Stimulated activated CD4-positive, alpha-beta T cell treated with anti-CD3 and anti-CD28 coated beads, TNF-alpha, amount 100 ng/mL, for 24 hours (primary cell): Measurements from ENCODE around the gene PPP1R1B.
"Not testable (repeated sequence)": the region's sequence is repeated elsewhere in the genome, so short reads cannot be mapped to it uniquely, and the experiment has no call there.

Experiments
- DNase-seq, 3 experiments: peaks; one replicate each; pipeline ENCODE4 v3.0.0-alpha.2; 2020; ENCODE audit warnings: low read depth in 3 of 3

PPP1R1B gene

DNA sequence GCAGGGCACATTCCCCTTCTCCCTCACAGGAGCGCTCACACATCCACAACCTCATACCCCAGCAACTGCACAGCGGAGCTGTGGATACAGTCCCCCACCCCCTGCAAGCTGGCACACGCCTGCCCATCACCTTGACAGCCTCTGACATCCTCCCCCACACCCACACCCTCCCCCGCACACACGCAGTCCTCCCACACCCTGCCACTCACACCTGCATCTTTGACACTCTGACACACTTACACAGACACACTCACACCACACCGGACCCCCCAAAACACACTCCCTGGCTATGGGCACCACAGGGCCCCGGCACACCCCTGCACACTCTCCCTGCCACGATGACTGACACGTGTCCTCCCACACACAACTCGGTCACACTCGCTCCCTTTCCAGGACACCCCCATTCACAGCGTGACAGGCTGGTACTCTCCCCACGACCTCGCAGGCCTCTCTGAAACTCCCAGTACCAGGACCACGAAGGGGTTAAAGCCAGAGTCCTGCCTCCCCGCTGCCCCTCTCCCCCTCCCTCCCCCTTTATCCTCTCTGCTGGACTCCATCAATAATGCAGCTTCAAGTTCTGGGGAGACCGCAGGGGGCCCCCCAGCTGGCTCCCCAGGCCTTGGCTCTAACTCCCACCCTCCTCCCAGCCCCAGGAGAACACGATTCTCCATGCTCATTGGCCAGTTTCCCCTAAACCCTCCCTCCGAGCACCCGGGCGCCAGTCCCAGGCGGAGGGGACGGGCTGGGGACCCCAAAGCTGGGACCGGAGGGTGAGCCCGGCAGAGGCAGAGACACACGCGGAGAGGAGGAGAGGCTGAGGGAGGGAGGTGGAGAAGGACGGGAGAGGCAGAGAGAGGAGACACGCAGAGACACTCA is at the start of gene PPP1R1B:
Gene PPP1R1B, plus strand, starts transcription at position 782 of the 876 bp plus-strand sequence. CDS start 441 bp downstream, outside the sequence.
- no peak for DNase-seq

DNA sequence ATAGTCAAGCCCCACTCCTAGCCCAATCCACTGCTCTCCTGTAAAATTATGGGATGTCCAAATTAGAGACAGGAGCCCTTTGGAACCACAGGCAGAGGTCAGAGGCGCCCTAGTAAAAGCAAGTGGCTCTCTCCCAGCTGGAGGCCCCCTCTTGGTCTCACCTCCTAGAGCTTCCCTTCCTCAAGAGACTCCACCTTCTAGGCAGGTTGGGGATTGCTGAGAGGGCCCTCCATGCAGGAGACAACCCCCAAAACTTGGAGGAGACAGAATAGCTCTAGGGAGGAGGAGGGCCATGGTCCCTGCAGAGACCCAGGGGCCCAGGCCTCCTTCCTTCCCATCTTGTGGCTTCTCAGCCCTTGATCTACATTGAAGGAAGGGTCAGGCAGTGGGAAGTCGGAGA is 48.5 kb upstream of the PPP1R1B start:
- no peak for DNase-seq

DNA sequence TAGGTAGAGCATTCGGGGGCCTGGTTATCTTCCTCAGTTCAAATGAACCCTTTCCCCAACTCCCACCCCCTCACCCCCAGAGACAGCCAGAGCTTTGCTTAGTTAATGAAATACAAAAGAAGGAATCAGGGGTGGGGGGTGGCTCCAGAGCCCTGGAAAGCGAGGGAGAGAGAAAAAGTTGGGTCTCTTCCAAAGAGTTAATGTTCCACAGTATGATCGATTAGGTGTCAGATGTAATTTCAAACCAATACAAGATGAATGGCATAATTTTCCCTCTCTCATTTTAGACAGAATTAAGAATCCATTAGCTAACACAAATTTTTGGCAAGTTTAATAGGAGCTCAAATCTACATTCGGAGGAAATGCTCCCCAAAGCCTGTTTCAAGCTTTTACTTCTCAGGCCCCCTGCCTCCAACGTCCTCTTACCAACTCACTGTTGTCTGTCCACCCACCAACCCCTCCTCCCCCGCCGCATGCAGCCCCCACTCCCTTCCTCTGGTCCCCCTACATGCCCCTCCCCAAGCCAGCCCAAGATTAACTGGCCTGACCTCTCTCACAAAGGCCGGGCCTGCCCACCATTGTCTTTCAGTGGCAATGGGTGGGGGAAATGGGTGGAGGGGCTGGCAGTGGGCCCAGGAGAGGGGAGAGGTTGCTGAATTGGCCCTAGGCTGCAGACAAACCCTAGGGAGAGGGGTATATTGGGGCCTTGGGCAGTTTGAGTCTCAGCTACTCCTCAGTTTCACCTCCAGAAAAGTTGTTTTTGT is 47.3 kb upstream of the PPP1R1B start:
- no peak for DNase-seq

DNA sequence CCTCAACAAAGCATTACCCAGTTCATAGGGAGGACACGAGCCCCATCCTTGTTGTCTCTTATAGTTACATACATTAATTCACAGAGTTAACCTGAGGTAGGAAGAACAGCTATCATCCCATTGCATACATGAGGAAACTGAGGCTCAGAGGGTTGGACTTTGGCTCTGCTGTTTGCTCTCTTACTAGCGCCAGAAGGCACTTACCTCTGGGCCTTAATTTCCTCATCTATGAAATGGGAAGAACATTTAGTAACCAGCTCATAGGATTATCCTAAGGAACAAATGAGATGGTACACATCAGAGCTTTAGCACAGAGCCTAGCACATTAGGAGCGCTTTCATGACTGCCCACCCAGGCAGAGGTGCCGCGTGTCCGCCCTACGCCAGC is 46.7 kb upstream of the PPP1R1B start:
- no peak for DNase-seq

DNA sequence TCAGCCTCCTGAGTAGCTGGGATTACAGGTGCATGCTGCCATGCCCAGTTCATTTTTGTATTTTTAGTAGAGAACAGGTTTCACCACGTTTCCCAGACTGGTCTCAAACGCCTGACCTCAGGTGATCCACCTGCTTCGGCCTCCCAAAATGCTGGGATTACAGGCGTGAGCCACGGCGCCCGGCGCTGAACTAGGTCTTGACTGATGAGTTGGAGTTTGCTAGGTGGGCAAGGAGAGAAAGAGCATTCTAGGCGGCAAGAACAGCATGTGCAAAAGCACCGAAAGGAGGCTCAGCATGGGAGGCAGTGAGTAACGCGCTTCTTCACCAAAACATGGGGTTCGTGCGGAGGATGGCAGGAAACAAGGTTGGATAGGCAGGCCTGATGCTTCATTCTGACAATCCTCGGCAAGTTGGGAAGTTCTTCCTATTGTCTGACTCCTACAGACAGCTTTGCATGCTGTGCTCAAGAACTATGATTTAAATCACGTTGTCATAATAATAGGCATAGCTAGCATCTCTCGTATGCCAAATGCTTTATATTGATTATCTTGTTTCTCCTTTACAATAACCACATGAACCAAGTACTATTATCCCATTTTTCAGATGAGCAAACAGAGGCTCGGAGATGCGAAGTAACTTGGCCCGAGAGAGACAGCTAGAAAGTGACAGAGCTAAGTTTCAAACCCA is 45.5 kb upstream of the PPP1R1B start:
- no peak for DNase-seq

DNA sequence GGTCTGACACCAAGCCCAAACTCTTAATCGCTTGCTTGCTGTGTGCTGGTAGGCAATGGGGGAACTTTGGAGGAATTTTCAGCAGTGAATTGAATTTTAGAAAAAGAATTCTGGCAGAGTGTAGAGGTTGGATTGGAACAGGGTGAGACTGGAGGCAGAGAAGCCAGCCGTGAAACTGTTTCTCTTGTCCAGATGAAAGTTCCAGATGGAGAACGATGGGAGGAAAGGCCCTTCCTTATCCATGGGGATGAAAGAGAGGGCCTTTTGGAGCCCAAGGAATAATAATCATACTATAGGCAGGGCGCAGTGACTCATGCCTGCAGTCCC is 45.0 kb upstream of the PPP1R1B start:
- DNase-seq: no peak

DNA sequence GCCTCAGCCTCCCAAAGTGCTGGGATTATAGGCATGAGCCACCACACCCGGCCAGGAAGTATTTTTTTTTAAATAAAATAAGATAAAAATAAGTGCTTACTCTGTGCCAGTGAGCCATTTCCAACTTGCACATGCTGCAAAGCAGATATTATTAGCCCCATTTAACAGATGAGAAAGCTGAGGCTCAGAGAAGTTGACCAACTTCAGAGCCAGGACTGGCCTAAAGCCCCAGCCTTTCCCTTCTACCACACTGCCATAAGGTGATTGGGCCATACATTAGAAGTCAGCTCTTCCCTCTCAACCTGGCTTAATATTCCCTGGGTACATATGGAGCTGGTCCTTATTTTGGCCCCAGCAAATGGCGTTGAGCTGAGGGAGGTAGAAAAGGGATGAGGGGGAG is 44.1 kb upstream of the PPP1R1B start:
- no peak for DNase-seq

DNA sequence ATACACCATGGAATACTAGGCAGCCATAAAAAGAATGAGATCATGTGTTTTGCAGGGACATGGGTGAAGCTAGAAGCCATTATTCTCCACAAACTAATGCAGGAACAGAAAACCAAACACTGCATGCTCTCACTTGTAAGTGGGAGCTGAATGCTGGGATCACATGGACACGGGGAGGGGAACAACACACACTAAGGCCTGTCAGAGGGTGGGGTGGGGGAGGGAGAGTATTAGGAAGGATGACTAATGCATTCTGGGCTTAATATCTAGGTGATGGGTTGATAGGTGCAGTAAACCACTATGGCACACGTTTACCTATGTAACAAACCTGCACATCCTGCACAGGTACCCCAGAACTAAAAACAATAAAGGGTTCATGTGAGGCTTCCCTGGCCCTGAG is 36.6 kb upstream of the PPP1R1B start:
- not testable (repeated sequence) for DNase-seq

DNA sequence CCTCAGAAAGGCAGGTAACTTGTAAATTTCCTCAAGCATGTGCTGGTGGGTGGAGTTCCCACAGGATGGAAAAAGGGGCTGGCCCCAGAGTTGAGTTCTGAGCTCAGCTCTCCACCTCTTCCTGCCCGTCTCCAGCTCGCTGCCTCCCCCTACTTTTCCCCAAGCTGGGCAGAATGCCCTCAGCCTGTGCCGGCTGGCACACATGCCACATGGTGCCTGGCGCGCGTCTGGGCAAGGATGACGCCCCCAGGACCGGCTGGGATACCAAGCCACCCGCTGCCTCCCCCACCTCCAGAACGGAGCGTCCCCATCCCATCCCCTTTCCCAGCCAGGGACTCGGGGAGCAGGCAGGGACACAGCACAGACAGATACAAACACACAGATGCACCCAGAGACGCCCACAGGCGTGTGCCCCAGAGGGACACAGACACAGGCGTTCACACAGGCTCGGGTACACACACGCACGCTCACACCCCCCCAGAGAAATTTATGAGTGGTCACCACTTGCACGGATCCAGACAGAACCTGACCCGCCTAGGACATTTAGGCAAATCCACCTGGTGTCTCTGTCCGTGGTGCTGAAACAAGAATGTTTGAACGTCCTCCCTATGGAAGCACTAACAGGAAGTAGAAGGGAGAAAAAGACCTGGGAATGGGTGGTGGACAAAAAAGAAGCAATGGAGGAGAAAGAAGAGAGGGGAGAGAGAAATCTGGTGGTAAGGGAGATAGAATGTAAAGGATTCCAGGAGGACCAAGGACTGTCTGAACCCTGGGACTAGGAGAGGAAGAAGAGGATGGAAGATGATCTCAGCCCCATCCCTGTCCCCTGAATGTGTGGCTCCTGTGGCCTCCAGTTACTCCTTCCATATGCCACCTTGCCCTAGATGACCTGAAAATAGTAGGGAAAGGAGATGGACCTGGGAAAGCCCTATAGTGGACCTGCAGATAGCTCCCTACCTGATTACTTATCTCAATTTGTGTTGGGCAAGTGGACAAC is 34.5 kb upstream of the PPP1R1B start:
- DNase-seq: no peak

DNA sequence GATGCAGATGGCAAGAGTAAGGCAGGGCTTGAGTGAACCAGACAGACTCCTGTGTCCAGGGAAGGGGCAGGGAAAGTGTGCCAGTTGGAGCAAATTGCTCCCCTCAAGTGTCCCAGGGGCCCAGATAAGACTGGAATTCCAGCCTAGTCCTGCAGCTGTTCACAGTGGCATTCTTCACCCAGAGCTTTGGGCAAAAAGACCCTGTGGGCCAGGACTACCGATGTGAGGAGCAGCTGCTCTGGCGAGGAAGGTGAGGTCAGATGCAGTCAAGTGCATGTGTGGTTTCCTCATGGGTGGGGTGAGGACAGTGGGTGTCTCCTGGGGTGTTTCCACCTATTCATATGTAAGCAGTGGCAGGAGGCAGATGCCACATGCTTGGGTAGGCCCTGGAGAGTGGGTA is 33.4 kb upstream of the PPP1R1B start:
- DNase-seq: no peak

DNA sequence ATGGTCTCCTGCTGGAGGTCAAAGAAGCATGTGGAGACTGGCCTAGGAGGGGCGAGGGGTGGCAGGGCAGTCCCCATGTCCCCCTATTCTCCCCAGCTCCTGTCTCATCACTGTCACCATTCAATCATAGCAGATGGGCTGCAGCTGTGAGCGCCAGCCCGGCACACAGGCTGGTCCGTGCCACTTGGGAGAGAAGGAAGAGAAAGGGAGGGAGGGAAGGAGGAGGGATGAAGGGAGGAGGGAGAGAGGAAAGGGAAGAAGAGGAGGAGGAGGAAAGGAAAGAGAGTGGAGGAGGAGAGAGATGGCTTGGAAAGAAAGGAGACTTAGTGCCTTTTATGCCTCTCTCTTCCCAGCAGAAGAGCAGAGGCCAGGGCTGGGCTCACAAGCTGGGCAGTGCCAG is 31.5 kb upstream of the PPP1R1B start:
- no peak for DNase-seq

DNA sequence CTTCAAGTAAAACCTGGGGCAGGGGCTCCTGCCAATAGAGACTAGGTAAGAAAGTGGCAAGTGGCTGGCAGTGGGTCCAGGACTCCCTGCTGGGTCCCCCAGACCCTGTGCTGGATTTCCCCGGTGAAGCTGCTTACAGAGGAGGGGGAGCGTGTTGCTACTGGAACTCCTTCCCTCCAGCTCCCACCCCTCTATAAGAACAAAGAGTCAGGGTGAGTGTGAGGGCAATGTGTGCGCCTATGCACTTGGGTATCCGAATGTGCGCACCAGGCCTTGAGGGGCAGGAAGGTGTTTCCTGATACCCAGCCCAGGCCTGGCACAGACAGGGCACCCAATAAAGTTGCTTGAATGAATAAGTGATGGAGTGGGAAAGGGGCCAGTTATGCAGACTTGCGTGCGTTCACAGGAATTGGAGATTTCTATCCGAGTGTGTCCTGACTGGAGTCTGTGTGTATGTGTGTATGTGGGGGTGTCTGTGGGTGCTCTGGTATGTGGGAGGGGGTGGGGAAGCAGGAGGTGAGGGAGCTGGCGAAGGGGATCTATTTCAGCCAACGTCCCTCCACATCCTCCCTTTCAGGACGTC is 30.7 kb upstream of the PPP1R1B start:
- no peak for DNase-seq

DNA sequence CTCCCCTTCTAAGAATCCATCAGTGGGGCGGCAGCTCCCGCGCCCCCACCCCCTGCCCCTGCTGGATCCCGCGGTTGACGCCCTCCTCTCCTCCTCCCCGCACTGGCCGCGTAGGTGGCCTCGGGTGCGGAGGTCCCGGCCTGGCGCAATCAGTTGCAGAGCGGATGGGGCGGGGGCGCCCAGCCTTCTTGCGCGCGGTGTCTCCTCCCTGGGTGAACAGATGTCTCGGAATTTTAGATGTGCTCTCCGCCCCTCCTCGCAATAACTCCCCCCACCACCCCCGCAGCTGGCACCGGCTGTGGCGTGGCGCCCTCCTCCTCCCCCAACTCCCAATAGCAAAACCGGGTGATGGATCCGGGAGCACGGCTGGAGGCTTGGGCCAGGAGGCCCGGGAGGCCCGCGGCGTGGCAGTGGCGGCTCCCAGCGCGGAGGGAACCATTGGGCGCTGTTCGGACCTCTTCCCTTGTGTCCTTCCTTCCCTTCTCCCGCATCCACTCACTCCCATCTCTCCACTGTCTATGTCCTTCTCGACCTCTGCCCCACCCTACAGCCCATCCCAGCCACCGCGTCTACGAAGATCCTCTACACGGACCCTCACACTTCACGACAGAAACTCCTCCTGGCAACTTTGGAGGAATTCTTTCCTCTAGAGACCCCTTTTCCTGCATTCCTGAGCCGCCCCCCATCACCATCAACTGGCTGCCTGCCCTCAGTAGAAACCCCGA is 30.0 kb upstream of the PPP1R1B start:
- DNase-seq: no peak

DNA sequence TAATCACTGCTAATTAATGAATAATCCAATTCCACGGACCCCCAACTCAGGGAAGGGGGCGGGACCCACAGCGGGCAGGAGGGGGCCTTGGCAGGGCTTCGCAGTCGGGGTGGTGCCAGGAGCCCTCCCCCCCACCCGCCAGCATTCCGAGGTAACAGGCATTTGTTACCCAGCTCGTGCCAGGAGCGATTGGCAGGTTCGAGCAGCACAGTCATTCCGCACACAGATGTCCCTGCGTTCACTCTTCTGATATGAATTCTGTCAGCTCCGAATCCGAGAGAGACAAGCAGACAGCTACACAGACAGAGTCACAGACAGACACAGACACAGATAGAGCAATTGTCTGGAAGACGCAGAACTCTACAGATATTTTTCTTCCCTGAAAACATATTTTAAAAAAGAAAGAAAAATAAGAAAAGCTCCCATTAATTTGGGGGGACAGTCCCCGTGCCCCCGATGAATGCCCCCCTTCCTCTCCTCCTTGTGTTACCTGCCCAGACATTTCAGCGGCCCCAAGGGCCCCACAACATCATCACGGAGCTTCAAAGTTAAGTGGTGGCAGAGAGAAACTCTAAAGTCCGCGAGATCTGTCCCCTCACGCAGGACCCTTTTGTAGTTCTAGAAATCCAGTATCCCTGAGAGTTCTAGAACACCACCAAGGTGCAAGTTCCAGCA is 29.2 kb upstream of the PPP1R1B start:
- DNase-seq: no peak

DNA sequence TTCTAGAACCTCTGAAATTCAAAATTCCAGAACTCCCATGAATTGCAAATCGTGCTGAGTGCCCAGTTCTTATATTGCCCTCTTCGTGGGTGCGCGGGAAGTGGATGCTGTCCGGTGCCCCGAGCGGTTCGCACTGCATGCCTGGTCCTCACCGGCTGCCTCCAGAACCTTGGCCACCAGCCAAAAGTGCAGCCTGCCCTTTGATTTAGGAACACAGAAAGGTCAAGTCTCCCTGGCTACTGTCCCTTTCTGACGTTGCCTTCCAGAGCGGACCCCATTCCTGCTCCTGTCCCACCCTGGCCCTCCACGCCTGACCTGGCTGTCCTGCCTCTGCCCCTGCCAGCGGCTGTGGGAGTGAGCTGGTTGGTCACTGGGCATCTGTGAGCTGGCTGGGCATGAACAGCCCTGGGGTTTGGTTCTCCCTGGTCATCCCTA is 28.7 kb upstream of the PPP1R1B start:
- DNase-seq: no peak

DNA sequence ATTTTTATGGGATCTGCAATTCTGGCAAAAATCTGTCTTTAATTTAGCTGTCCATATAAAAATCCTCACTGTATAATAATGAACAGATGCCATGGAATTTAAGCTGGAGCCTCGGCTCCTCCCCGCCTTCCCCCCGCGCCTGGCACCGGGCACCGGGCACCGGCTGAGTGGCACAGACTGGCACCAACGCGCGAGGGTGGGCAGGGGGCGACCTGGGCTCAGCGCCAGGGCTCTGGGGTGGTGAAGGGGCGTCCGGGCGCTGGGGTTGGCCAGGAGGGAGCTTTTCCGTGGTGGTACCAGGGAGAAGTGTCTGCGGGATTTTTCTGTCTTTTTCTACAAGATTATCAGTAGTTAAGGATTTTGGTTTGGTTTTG is 28.1 kb upstream of the PPP1R1B start:
- no peak for DNase-seq

DNA sequence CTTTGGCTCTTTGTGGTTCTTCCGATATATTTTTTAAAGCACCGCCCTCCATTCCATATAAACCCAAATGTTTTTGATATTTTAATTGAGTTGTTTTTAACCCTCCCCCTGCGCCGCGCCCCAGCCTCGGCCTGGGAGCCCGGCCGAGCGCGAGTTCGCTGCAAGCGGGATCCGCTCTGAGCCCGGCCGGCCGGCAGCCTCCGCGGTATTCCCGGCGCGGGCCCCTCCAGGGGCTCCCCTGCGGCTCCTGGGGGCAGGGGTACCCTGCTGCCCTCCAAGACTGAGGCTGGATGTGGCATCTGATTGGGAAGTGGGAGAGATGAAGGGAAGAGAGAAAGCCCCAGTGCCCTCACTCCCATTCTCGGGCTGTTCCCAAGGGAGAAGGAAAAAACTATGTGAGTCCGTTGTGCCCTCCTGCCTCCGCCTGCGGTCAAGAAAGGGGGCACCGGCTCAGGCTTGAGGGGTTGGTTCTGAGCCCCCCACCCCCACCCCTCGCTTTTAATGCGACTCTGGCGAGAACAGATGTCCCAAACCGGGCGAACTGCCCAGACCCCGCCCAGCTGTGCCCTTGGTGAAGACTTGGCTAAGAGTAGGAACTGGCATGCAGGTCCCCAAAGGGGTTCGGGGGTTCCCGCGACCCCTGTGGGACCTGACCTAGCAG is 27.6 kb upstream of the PPP1R1B start:
- no peak for DNase-seq

DNA sequence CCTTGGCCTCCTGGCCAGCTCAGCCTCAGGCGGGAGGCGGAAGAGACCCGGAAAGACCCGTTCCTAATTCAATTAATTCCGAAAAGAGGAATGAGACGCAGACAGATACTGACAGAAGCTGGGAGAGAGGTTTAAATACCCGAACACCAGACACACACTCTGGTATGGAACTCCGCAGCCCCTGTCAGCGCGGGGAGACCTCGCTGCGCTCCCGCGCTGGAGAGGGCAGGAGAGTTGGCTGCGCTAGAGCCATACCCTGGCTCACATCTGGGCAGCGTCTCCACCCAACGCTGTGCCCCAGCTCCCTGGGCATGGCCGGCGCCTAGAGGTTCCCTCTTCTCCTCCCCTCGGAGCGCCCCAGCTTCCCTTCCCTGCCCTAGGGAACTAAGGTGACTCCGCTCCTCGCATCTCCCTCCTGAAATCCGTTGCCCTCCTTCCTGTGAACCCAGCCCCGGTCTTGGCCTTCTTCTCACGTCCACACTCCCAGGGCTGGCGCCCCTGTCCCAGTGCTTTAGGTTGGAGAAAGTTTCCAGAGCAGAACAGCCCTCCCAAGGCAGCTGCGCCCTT is 27.0 kb upstream of the PPP1R1B start:
- no peak for DNase-seq
